ENCODE measurements around the gene HFE. TPM values are rescaled to one million over a fixed set of nuclear protein-coding genes. Genes with fewer than 3 reads are reported as not detected.
"Not testable (repeated sequence)": the region's sequence is repeated elsewhere in the genome, so short reads cannot be mapped to it uniquely, and the experiment has no call there.

Gene HFE
- total and polyA plus RNA-seq, 10 of the 15 experiments (the other 5 are each of a cell fraction or from before 2014, with no cell fraction given), result 0.52 to 5.9 (median 1.7) TPM

DNA sequence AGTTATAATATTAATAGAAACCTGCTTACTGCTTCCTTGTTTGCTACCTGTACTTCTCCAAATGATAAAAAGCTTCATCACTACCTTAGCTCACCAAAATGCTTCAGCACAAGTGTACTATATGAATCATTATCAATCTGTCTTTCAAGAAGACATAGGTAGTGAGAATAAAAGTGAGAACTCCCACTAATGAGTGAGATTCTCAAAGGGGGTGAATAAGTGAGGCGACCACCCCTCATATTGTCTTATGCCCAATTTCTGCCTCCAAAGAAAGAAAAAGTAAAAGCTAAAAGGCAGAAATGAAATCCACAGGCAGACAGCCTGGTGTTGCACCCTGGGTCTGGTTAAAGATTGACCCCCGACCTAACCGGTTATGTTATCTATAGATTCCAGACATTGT is 6.1 kb upstream of the HFE start:
- H3K4me3 ChIP-seq; H2AFZ ChIP-seq (ENCODE audit: control insufficient read depth, low read depth, low read length); intact Hi-C loops (cut with micrococcal nuclease; ENCODE audit: unreplicated experiment); H4K20me1 ChIP-seq (ENCODE audit: control insufficient read depth, insufficient read depth); DNase-seq (ENCODE audit: low read depth, low spot score); in situ Hi-C loops (cut with MboI); FAIRE-seq; H3K36me3 ChIP-seq (ENCODE audit: control insufficient read depth in 2 of 2, insufficient read depth in 2 of 2, low read length in 1 of 2); H3K9ac ChIP-seq (ENCODE audit: control insufficient read depth, insufficient read depth, low read length); ATAC-seq; H3K4me1 ChIP-seq (ENCODE audit: control insufficient read depth, insufficient read depth, low read length); H3K27me3 ChIP-seq (replicated peaks in 1 of 2; ENCODE audit: control insufficient read depth in 2 of 2, insufficient read depth in 2 of 2, low read length in 1 of 2); H3K27ac ChIP-seq (ENCODE audit: control insufficient read depth, insufficient read depth); H3K79me2 ChIP-seq (ENCODE audit: control insufficient read depth, insufficient read depth, low read length); H3K4me2 ChIP-seq (ENCODE audit: control insufficient read depth, insufficient read depth); BruUV-seq (replicated peaks); H3K9me3 ChIP-seq (replicated peaks; ENCODE audit: control insufficient read depth, insufficient read depth, low read length): not testable (repeated sequence)
- POLR2A ChIA-PET, result interaction anchor here (0.6 to 1.7 kb wide), 3 partner anchors 11 to 46 kb away, joined by 3 to 10 read pairs (median 4); no protein-coding TSS in a partner anchor
- SMC1A ChIA-PET (ENCODE audit: uncharacterized antibody, unreplicated experiment), result interaction anchor here (1.0 to 5.7 kb wide), 3 partner anchors 10 to 288 kb away, joined by 3 to 30 read pairs (median 4); no protein-coding TSS in a partner anchor
- WGBS (ENCODE audit: insufficient coverage, insufficient replicate concordance, low lambda C conversion rate, missing lambda C conversion rate), result 70% methylated on average over 3 of the region's 3 CpGs
- CTCF ChIA-PET, result interaction anchor here (1.3 to 3.6 kb wide), 5 partner anchors 11 to 17 kb away, joined by 3 to 18 read pairs (median 4); no protein-coding TSS in a partner anchor
- RAD21 ChIA-PET (ENCODE audit: unreplicated experiment), result interaction anchor here (0.9 to 1.7 kb wide), 3 partner anchors 11 to 135 kb away, joined by 3 to 6 read pairs (median 4); no protein-coding TSS in a partner anchor

DNA sequence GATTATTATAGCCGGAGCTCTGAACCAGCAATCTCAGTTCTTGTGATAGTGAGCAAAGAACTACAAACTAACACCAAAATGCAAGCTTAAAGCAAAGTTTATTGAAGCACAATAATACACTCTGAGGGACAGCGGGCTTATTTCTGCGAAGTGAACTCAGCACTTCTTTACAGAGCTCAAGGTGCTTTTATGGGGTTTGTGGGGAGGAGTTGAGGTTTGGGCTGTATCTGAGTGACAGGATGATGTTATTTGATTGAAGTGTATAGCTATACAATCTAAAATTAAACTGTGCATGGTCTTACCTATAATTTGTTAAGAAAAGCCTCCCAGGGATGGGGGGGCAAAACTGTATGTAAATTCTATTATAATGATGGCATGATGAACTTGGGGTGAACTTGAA is 1.0 kb upstream of the HFE start:
- DNase-seq (ENCODE audit: low read depth, low spot score), result no peak

More for the DNA sequence above, 1.0 kb upstream of the HFE start:
- no peak for ATAC-seq
- no peak for FAIRE-seq
- Histone ChIP-seq H3K4me3 (no peak overlapping the region), H3K79me2 (ENCODE audit: control insufficient read depth, insufficient read depth, low read length) (no peaks in the 10 kb centered on the region; the same call in 1 of the 2 replicates), H3K4me1 (ENCODE audit: control insufficient read depth, insufficient read depth, low read length) (peaks cover 11% of the 10 kb centered on the region), H3K27me3 (replicated peaks in 1 of 2; ENCODE audit: control insufficient read depth in 2 of 2, insufficient read depth in 2 of 2, low read length in 1 of 2) (no peaks in the 10 kb centered on the region), H3K9ac (ENCODE audit: control insufficient read depth, insufficient read depth, low read length) (no peak overlapping the region), H2AFZ (ENCODE audit: control insufficient read depth, low read depth, low read length) (no peak overlapping the region), H3K9me3 (replicated peaks; ENCODE audit: control insufficient read depth, insufficient read depth, low read length) (no peaks in the 10 kb centered on the region), H3K4me2 (ENCODE audit: control insufficient read depth, insufficient read depth) (no peak overlapping the region), H4K20me1 (ENCODE audit: control insufficient read depth, insufficient read depth) (no peaks in the 10 kb centered on the region), H3K27ac (ENCODE audit: control insufficient read depth, insufficient read depth) (no peak overlapping the region), H3K36me3 (ENCODE audit: control insufficient read depth in 2 of 2, insufficient read depth in 2 of 2, low read length in 1 of 2) (no peaks in the 10 kb centered on the region)
- RAD21 ChIA-PET (ENCODE audit: unreplicated experiment), result interaction anchor here (0.9 to 3.4 kb wide), 5 partner anchors 10 to 60 kb away, joined by 3 to 59 read pairs (median 20); no protein-coding TSS in a partner anchor
- intact Hi-C loops (cut with micrococcal nuclease; ENCODE audit: unreplicated experiment), result no loop called here
- POLR2A ChIA-PET, result interaction anchor here (1.0 to 4.6 kb wide), 2 partner anchors 8 to 16 kb away, joined by 3 to 21 read pairs; no protein-coding TSS in a partner anchor
- no TSS peak for BruUV-seq (replicated peaks)
- 96% methylated on average over 3 of the region's 3 CpGs for WGBS (ENCODE audit: insufficient coverage, insufficient replicate concordance, low lambda C conversion rate, missing lambda C conversion rate)
- SMC1A ChIA-PET (ENCODE audit: uncharacterized antibody, unreplicated experiment), result interaction anchor here (0.5 to 16.4 kb wide), 3 partner anchors 11 to 21 kb away, joined by 3 to 645 read pairs (median 66); a partner anchor contains a TSS
- in situ Hi-C loops (cut with MboI), result no loop called here
- CTCF ChIA-PET, result interaction anchor here (0.9 to 21.0 kb wide), 4 partner anchors 12 to 94 kb away, joined by 3 to 897 read pairs (median 42); no protein-coding TSS in a partner anchor
- TF ChIP-seq, protein P1, sequence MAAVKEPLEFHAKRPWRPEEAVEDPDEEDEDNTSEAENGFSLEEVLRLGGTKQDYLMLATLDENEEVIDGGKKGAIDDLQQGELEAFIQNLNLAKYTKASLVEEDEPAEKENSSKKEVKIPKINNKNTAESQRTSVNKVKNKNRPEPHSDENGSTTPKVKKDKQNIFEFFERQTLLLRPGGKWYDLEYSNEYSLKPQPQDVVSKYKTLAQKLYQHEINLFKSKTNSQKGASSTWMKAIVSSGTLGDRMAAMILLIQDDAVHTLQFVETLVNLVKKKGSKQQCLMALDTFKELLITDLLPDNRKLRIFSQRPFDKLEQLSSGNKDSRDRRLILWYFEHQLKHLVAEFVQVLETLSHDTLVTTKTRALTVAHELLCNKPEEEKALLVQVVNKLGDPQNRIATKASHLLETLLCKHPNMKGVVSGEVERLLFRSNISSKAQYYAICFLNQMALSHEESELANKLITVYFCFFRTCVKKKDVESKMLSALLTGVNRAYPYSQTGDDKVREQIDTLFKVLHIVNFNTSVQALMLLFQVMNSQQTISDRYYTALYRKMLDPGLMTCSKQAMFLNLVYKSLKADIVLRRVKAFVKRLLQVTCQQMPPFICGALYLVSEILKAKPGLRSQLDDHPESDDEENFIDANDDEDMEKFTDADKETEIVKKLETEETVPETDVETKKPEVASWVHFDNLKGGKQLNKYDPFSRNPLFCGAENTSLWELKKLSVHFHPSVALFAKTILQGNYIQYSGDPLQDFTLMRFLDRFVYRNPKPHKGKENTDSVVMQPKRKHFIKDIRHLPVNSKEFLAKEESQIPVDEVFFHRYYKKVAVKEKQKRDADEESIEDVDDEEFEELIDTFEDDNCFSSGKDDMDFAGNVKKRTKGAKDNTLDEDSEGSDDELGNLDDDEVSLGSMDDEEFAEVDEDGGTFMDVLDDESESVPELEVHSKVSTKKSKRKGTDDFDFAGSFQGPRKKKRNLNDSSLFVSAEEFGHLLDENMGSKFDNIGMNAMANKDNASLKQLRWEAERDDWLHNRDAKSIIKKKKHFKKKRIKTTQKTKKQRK (IDR thresholded peaks at IDR 0.05; ENCODE audit: low read depth, low read length), result no peak
- TF ChIP-seq, protein P2, sequence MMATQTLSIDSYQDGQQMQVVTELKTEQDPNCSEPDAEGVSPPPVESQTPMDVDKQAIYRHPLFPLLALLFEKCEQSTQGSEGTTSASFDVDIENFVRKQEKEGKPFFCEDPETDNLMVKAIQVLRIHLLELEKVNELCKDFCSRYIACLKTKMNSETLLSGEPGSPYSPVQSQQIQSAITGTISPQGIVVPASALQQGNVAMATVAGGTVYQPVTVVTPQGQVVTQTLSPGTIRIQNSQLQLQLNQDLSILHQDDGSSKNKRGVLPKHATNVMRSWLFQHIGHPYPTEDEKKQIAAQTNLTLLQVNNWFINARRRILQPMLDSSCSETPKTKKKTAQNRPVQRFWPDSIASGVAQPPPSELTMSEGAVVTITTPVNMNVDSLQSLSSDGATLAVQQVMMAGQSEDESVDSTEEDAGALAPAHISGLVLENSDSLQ (IDR thresholded peaks at IDR 0.05), result peak; percentile 86

All from GM12878 (cell line).